8988T (cell line): ENCODE results near the gene XPNPEP3.

Source experiments
- DNase-seq: peaks from one replicate; pipeline ENCODE4 v3.0.0; 2011

XPNPEP3 gene

DNA sequence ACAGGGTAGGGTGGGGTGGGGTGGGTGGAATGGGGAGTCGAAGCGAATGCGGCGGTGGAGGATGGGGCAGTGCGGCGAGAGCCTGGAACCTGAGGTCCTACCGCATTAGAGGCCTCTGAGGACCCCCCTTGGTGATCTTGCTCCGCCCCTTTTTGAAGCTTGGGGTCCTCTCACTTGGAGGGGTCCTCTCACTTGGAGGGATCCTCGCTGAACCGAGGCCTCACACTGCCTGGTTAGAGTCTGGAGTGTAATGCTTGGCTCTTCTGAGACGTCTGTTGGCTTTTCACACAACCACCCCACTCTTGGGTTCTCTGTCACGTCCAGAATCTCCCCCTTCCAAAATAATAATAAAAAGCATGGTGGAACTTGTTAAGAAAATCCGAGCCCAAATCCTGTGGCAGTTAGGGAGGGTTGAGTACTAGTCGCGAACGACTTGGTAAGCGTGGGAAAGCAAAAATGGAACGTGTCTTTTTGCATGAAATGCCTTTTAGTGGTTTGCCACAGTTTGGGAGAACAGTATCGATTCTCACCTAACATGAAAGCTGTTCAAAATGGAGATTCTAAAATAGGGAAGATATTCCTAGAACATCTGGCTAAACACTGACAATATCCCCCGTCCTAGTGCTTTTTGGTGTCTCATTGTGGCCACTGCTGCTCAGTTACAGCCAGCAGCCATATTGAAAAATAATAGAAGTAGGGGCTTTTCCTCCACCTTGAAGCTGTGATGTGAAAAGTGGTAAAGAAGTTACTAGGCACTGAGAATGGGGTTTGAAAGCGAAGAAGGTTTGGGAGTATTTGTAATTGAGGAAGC is 95.1 kb downstream of the XPNPEP3 start:
- no peak for DNase-seq

DNA sequence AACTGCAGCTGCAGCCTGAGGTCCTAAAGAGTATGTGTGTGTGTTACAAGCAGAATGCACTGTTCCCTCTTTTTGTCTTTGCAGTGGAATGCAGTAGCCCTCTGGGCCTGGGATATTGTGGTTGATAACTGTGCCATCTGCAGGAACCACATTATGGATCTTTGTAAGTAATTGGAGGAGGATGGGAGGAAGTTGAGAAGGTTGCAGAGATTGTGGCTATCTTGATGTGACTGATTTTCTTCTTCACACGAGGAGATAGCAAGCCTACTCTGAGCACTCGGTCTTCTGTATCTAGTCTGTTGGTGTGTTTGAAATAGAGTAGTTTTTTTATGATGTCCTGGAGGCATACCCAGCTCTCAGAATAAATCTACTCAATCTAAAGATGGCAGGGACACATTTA is 96.5 kb downstream of the XPNPEP3 start:
- DNase-seq, result no peak

DNA sequence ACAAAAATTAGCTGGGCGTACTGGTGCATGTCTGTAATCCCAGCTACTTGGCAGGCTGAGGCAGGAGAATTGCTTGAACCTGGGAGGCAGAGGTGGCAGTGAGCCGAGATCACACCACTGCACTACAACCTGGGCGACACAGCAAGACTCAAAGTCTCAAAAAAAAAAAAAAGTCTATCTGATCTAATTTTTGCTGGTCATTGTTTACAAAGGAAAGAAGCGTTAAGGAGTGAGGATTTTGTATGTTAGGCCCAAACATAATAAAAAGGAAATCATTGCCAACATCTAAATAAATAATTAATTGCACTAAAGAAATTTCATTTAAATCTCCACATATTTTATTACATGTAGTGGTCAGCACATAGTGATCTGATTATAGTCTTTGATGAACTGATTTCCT is 97.2 kb downstream of the XPNPEP3 start:
- no peak for DNase-seq

DNA sequence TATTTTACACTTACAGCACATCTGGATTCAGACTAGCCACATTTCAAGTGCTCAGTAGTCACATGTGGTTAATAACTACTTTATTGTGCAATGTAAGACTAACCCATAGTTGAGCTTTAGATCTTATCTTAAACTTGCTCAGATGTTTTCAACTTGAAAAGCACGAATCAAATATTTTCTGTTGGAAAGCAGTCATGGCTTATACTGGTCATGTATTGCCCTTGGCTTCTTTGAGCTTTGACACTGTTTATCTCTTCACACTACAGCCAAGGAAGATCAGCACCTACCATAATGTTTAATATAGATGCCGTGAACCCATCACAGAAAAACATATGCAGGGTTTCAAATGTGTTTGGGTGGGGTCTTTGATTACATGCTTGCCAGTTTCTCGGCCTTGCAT is 98.6 kb downstream of the XPNPEP3 start:
- no peak for DNase-seq

DNA sequence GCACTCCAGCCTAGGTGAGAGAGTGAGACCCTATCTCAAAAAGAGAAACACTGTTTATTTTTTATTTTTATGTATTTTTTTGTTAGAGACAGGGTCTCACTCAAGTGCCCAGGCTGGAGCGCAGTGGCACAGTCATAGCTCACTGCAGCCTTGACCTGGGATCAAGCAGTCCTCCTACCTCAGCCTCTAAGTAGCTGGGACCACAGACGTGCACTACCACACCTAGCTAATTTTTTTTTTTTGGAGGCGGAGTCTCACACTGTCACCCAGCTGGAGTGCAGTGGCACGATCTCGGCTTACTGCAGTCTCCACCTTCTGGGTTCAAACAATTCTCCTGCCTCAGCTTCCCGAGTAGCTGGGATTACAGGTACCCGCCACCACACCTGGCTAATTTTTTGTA is 100.7 kb downstream of the XPNPEP3 start:
- no peak for DNase-seq

DNA sequence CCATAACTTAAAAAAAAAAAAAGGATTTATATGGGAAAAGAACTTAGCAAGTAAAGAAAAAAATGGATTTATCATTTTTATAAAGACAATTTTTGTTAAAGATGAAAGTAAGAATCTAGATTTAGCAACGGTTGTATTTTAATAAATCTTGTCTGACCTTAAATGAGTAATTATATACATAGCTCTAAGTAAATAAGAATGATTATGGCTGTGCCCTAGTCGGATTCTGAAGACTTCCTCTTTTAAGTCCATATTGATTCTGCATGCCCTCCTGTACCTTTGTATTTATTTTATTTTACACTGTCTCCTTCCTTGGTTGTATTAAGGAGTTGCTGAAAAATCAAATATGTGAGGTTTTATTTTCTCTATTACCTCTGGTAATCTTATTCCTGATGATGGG is 101.4 kb downstream of the XPNPEP3 start:
- DNase-seq, result no peak

DNA sequence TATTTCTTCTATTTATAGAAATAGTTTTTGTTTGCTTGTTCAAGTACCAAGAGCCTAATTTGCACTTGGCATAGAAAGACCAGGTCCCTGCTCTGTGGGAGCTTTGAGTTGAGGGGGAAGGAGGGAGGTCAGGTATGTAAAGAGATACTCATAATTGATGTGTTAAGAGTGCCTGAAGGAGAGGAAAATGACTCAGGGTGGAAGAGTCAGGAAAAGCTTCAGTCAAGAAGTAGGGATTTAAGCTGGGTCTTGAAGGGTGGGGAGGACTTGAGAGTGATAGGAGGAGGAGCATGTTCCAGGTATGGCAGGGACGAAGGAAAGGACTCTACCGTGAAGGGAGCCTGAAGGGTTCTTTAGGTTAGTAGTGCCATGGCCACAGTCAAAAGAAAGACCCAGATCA is 103.2 kb downstream of the XPNPEP3 start:
- DNase-seq, result no peak

DNA sequence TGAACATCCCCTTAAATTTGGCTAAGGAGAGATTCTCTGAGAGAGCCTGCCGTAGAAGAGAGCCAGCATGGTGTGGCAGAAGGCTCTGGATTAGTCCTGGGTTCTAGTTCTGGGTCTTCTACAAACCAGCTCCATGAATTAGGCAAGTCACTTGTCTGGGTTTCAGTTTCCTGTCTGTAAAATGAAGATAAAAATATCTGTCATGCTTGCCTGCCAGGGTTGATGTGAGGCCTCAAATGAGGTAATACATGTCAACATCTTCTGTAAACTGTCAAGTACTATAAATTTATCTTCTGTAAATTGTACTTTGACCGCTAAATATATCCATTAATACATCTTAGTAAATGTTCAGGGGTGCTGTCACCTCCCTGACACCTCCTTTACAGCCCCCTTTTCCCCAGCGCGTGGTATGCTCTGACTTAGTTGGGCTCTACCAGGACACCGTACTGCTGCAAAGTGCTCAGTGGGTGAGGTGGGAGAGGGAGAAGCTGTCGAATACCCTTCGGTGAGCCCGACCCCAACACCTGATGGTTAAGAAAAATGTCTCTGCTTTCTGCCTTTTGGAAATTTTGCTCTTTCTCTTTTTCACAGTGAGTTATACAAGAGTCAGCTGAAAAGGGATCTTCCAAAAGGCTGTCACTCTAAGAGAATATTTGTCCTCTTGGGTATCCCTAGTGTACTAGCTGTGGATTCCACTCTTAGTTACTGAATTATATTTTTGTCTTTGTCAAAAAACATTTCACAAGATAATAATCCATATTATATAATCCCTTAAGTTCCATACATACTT is 109.2 kb downstream of the XPNPEP3 start:
- DNase-seq, result no peak

DNA sequence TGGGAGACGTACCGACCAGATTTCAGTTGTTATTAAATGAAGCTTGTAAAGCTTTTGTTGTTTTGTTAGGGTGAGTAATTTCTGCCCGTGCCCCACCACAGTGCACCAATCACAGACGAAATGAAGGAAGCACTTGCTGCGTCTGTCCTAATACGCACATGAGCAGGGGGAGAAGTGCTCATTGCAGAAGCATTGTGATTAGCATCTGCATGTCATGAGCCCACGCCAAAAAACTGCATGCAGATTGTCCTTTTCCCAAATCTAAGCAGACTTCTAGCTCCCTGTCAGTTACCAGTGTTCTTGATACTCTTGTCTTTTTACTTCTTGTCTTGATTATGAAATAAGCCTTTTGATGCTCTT is 109.8 kb downstream of the XPNPEP3 start:
- no peak for DNase-seq

DNA sequence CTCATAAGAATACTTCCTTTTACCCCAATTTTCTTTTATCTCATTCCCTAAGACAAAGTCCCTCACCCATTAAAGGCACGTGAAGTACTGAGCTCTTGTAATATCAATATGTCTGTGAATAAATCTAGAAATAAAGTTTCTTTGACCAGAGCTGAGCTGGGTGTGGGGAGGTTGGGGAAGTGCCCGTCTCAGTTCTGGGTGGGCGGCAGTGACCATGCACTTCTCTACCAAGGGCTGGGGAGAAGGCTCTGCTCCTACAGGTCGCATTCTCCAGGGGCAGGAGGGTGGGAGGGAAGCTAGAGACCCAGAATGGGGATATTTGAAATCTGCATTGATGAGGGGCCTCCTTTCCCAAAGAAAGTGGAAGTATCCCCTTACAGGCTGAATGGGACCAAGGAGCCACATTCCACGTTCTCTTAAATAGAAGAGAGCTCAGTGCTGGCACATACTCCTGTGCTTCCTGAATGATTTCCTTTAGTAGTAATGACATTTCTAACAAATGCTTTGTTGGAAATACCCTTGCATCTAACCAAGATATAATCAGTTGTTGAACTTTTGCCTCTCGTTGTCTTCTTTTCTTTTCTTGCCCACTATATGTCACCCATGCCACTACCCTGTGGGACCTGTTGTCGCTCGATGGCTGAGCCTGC is 110.3 kb downstream of the XPNPEP3 start:
- DNase-seq, result no peak

DNA sequence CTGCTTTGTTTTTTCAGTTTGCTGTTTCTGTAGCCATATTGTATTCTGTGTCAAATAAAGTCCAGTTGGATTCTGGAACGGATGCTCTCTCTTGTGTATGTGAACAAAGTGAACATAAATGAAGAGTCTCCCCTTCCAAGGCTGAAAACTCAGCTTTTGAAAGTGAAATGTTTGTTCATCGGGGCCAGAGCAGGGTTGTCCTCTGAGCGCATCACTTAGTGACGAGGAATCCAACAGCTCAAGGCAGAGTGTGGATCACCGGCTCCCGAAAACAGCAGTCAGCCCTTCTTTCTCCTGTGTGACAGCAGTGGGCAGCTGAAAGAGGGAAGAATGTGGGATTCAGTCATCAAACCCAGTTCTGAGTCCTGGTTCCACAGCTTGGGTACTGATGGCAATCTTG is 115.6 kb downstream of the XPNPEP3 start:
- DNase-seq, result no peak

DNA sequence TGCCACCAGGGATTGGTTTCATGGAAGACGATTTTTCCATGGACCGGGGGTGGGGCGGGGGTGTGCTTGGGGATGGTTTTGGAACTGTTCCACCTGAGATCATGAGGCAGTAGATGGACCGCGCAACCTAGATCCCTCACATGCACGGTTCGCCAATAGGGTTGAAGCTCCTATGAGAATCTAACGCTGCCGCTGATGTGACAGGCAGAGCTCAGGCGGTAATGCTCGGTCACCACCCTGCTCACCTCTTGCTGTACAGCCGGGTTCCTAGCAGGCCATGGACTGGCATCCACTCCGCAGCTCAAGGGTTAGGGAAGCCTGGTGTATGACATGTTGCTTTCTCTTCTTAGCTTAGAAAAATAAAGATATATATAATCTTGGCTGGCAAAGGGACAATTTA is 116.2 kb downstream of the XPNPEP3 start:
- no peak for DNase-seq

DNA sequence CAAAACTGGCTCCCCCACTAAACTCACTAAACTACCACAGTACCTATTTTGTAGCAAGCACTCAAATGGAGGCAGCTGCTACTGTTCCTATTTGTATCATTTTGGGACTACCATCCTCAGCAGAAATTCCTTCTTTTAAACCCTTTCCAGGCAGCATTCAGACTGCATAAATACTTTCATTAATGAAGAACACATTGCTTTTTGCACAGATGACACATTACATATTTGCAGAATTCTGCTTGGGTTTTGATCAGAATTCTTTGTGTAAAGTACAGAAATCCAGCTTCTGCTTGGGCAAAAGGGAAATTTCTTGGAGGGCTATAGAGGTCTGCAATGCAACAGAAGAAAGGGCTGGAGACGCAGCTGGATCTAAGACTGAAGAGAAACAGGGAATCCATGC is 118.4 kb downstream of the XPNPEP3 start:
- no peak for DNase-seq

DNA sequence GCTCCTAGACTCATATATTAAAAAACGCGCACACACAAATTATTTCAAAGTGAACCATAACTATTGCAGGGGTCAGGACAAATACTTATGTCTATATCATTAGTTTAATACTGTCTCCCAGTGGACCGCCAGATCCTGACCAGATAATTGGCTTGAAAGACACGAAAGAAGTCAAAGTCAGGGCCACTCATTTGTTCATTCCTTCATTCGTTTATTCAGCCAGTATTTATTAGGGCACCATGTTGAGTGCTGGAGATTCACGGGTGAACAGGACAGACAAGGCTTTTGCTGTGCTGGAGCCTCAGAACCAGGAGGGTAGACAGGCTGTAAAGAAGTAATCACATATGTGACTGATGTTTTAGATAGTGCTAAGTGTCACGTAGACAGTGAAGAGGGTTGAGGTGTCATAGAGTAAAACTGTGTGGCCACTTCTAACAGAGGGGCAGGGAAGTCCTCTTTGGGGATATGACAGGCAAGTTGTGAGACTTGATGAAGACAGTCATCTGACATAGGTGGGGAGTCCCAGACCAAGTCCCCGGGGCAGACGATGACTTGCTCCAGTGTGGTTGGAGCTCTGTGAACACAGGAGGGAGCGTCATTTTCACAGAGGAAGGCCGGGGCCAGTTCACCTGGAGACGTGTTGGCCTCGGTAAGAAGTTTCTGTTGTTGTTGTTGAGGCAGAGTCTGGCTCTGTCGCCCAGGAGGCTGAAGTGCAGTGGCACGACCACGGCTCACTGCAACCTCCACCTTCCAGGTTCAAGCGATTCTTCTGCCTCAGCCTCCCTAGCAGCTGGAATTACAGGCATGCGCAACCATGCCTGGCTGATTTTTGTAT is 120.1 kb downstream of the XPNPEP3 start:
- DNase-seq, result no peak

DNA sequence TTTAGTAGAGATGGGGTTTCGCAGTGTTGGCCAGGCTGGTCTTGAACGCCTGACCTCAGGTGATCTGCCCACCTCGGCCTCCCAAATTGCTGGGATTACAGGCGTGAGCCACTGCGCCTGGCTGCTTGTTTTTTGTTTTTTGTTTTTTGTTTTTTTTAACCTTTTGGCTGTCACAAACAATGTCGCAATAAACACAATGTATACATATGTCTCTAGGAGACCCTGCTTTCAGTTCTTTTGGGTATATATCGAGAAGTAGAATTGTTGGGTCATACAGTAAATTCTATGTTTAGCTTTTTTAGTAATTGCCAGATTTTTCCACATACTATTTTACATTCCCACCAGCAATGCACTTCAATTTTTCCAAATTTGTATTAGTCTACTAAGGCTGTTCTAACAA is 122.2 kb downstream of the XPNPEP3 start:
- no peak for DNase-seq

DNA sequence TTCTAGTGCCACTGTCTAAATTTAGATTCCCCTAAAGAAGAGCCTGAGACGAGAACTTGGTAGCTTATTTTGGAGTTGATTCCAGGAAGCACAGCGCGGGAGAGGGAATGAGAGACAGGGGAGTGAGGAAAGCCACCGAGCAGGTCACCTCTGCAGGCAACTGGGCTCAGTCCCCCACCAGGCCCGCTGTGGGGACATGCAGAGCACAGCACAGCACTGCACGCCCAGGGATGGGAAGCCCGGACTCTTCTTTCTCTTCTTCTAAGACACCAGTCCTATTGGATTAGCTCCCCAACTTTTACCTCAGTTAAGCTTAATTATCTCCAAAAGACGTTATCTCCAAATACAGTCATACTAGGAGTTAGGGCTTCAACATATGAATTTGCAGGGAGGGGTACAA is 122.9 kb downstream of the XPNPEP3 start:
- no peak for DNase-seq
